ENCODE measurements around the gene DZANK1. TPM values are rescaled to one million over a fixed set of nuclear protein-coding genes. Genes with fewer than 3 reads are reported as not detected.

DZANK1 gene
- total and polyA plus RNA-seq, 2 experiments from 2014 or later = 2.1 to 2.4 TPM

DNA sequence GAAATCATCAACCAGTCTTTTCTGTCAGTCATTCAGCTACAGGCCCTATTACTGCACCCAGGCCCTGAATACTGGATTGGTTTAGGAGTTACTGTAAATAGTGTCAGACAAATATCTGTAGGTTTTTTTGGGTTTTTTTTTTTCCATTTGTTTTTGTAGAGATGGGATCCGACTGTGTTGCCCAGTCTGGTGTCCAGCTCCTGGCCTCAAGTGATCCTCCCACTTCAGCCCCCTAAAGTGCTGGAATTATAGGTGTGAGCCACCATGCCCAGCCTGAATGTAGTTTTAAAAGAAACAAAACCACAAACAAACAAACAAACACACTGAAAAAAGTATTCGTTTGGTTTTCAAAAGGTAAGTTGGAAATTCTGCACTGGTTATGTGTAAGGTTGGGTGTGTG, 39.6 kb downstream of the DZANK1 start:
- Histone ChIP-seq H3K36me3 (no peaks in the 10 kb centered on the region), H3K4me3 (no peak overlapping the region), H3K27ac (no peak overlapping the region), H3K4me1 (ENCODE audit: low read depth) (peaks cover 16% of the 10 kb centered on the region), H3K27me3 (no peaks in the 10 kb centered on the region), H3K9me3 (ENCODE audit: low read depth) (no peaks in the 10 kb centered on the region)
- TF ChIP-seq, protein P1, sequence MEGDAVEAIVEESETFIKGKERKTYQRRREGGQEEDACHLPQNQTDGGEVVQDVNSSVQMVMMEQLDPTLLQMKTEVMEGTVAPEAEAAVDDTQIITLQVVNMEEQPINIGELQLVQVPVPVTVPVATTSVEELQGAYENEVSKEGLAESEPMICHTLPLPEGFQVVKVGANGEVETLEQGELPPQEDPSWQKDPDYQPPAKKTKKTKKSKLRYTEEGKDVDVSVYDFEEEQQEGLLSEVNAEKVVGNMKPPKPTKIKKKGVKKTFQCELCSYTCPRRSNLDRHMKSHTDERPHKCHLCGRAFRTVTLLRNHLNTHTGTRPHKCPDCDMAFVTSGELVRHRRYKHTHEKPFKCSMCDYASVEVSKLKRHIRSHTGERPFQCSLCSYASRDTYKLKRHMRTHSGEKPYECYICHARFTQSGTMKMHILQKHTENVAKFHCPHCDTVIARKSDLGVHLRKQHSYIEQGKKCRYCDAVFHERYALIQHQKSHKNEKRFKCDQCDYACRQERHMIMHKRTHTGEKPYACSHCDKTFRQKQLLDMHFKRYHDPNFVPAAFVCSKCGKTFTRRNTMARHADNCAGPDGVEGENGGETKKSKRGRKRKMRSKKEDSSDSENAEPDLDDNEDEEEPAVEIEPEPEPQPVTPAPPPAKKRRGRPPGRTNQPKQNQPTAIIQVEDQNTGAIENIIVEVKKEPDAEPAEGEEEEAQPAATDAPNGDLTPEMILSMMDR (IDR thresholded peaks at IDR 0.05; ENCODE audit: low read depth, low read length) = no peak
- no peak for DNase-seq (ENCODE audit: low read depth in 1 of 2, low spot score in 1 of 2)

DNA sequence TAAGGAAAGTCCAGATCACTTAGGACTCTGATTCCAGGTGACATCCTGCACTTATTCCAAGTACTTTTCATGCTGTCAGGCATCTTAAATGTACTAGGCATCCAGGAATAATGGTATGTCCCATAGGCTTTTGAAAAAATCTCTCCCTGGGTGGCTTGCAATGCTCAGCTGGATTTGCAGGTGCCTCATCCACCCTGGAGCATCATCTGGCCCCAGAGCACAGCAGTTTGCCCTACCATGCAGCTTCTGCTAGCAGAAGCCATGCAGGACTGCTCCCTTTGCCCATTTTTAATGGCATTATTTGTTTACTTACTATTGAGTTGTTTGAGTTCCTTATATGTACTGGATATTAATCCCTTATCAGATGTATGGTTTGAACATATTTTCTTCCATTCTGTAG, 45.2 kb downstream of the DZANK1 start:
- H3K36me3 ChIP-seq = no peaks in the 10 kb centered on the region
- peaks cover 8% of the 10 kb centered on the region for H3K4me1 ChIP-seq (ENCODE audit: low read depth)
- TF ChIP-seq, protein P1 (IDR thresholded peaks at IDR 0.05; ENCODE audit: low read depth, low read length) = no peak
- no peaks in the 10 kb centered on the region for H3K9me3 ChIP-seq (ENCODE audit: low read depth)
- H3K27me3 ChIP-seq = no peaks in the 10 kb centered on the region
- no peak for DNase-seq (ENCODE audit: low read depth in 1 of 2, low spot score in 1 of 2)
- H3K27ac ChIP-seq = no peak overlapping the region
- H3K4me3 ChIP-seq = no peak overlapping the region

DNA sequence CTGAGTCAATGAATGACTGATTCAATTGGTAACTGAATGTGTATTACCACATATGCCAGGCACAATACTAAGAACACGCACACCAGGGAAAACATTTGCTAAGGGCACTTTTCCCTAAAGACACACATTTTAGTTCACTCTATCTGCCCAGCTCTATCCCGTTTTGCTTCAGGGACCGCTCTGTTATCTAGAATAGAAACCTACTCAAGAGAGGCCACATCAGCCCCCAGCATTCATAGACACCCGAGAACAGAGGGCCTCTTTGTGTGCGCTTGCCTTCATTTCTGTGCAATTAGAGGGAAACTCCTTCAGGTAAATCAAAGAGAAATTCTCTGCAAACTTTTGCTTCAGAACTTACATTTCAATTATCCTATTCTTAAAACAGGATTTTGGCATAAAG, 50.3 kb downstream of the DZANK1 start:
- no peak overlapping the region for H3K4me3 ChIP-seq
- TF ChIP-seq, protein P1 (IDR thresholded peaks at IDR 0.05; ENCODE audit: low read depth, low read length) = no peak
- H3K27me3 ChIP-seq = no peaks in the 10 kb centered on the region
- no peak for DNase-seq (ENCODE audit: low read depth in 1 of 2, low spot score in 1 of 2)
- H3K4me1 ChIP-seq (ENCODE audit: low read depth) = peaks cover 11% of the 10 kb centered on the region
- H3K27ac ChIP-seq = no peak overlapping the region
- no peaks in the 10 kb centered on the region for H3K36me3 ChIP-seq
- H3K9me3 ChIP-seq (ENCODE audit: low read depth) = no peaks in the 10 kb centered on the region

DNA sequence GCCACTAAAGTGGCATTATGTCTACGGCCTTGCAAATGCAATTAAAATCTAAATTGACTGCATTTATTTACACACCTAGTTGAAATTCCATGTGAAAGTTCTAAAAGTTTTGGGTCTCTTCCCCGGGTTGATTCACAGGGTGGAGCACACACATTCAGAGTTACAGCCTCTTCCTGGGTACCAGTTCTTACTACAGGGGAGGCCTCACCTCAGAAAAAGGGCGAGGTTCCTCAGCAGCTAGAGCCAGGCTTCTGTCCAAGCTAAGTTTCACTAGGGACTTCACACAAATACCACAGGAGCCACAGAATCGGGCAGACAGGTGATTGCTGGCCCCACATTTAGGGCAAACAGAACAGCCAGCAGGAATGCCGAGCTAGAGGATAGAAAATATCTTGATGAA, 52.7 kb downstream of the DZANK1 start:
- H3K27ac ChIP-seq = no peak overlapping the region
- H3K36me3 ChIP-seq = no peaks in the 10 kb centered on the region

DNA sequence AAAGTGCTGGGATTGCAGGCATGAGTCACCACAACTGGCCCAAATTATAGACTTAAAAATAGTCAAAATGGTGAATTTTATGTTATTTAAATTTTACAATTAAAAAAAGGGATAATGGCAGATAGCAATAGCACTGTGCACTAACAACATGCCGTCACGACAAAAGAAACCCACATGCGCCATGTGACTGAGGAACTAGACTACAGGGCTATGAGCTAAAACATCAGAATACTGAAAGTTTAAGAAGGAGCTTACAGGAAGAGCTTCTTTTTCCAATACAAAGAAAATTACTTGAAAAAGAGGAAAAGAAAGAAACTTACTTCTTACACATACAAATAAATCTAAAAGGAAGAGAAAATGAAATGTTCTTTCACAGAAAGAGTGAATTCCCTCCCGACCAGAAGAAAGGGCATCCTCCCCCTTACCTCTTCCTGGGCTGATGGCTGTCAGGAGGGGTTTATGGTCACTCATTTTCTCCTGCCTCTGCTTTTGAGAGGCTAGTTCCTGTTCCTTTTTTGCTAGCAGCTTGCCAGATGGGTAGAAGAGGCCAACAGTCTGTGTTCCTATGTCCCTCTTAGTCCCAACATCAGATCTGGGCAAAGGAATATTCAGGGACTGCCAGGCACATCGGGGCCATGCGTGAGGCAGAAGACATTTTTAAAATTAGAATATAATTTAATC, 54.5 kb downstream of the DZANK1 start:
- H3K27me3 ChIP-seq = no peaks in the 10 kb centered on the region
- H3K4me3 ChIP-seq = no peak overlapping the region
- H3K4me1 ChIP-seq (ENCODE audit: low read depth) = peaks cover 11% of the 10 kb centered on the region
- no peaks in the 10 kb centered on the region for H3K36me3 ChIP-seq
- TF ChIP-seq, protein P1 (IDR thresholded peaks at IDR 0.05; ENCODE audit: low read depth, low read length) = no peak
- no peak overlapping the region for H3K27ac ChIP-seq
- H3K9me3 ChIP-seq (ENCODE audit: low read depth) = no peaks in the 10 kb centered on the region
- DNase-seq (ENCODE audit: low read depth in 1 of 2, low spot score in 1 of 2) = no peak

More for the DNA sequence above, 52.7 kb downstream of the DZANK1 start:
- Histone ChIP-seq H3K4me3 (no peak overlapping the region), H3K27me3 (no peaks in the 10 kb centered on the region), H3K4me1 (ENCODE audit: low read depth) (peaks cover 11% of the 10 kb centered on the region), H3K9me3 (ENCODE audit: low read depth) (no peaks in the 10 kb centered on the region)
- no peak for DNase-seq (ENCODE audit: low read depth in 1 of 2, low spot score in 1 of 2)
- TF ChIP-seq, protein P1 (IDR thresholded peaks at IDR 0.05; ENCODE audit: low read depth, low read length) = no peak

Measured in cardiac muscle cell (in vitro differentiated cells and primary cell).